PC-3 (cell line): ENCODE data around the gene PFN3. TPM values are rescaled to one million over a fixed set of nuclear protein-coding genes. Genes with fewer than 3 reads are reported as not detected.

Experiments
- ATAC-seq: fragments of 200-7000 bp; cut with Tn5 transposase; 2 replicates; pipeline ENCODE4 v1.9.1; 2020; ENCODE audit warnings: mild to moderate bottlenecking, moderate library complexity
- BruUV-seq: library from RNA; stranded (reverse); fragments of 400-500 nt; replicated peaks from 2 replicates; lab custom pipeline; 2021; lab: Mats Ljungman, UMichigan
- CTCF ChIA-PET: fragments of 300-600 bp; sonication (Branson Sonifier 250); formaldehyde crosslinking; loops from one replicate; lab custom pipeline; 2022; ENCODE audit warnings: antibody characterized with exemption; lab: Charles Lee
- POLR2A ChIA-PET: fragments of 300-600 bp; sonication (Branson Sonifier 250); formaldehyde crosslinking; loops from one replicate; lab custom pipeline; 2022; ENCODE audit warnings: antibody characterized with exemption; ENCODE audit not compliant: unreplicated experiment; lab: Charles Lee
- DNase-seq: peaks from one replicate; pipeline ENCODE4 v3.0.0-alpha.2; 2015
- H2AFZ ChIP-seq: fragments of 300-600 bp; sonication (generic); 2 replicates; pipeline ENCODE4 v1.6.0; 2016; ENCODE audit warnings: antibody characterized with exemption, low read length
- H3F3A ChIP-seq: fragments of 300-600 bp; sonication (generic); one replicate; pipeline ENCODE4 v1.6.0; 2017; ENCODE audit warnings: antibody characterized with exemption, low read length, control low read depth, mild to moderate bottlenecking; ENCODE audit not compliant: unreplicated experiment
- H3K27ac ChIP-seq: fragments of 300-600 bp; sonication (generic); 2 replicates; pipeline ENCODE4 v1.5.1; 2016; ENCODE audit warnings: mild to moderate bottlenecking, low read length
- H3K27me3 ChIP-seq: fragments of 300-600 bp; sonication (generic); 2 replicates; pipeline ENCODE4 v1.6.1; 2016; ENCODE audit warnings: low read length, mixed read lengths
- H3K36me3 ChIP-seq: fragments of 300-600 bp; sonication (generic); 2 replicates; pipeline ENCODE4 v1.6.1; 2016; ENCODE audit warnings: low read depth, mixed run types, low read length, mixed read lengths
- H3K4me1 ChIP-seq: fragments of 300-600 bp; sonication (generic); 2 replicates; pipeline ENCODE4 v1.5.1; 2016; ENCODE audit warnings: low read length; ENCODE audit not compliant: insufficient read depth
- H3K4me2 ChIP-seq: fragments of 300-600 bp; sonication (generic); 2 replicates; pipeline ENCODE4 v1.6.0; 2016; ENCODE audit warnings: low read length
- H3K4me3 ChIP-seq: fragments of 300-600 bp; sonication (generic); 2 replicates; pipeline ENCODE4 v1.5.1; 2016; ENCODE audit warnings: mild to moderate bottlenecking, low read length, mixed read lengths
- H3K79me2 ChIP-seq: fragments of 300-600 bp; sonication (generic); 2 replicates; pipeline ENCODE4 v1.6.1; 2017; ENCODE audit warnings: low read length, mixed read lengths
- H3K9ac ChIP-seq: fragments of 300-600 bp; sonication (generic); 2 replicates; pipeline ENCODE4 v1.6.0; 2016; ENCODE audit warnings: mild to moderate bottlenecking, low read length
- H3K9me2 ChIP-seq: fragments of 300-600 bp; sonication (generic); replicated peaks from 2 replicates; pipeline ENCODE4 v1.6.1; 2016; ENCODE audit warnings: mixed run types, low read length, mixed read lengths
- H3K9me3 ChIP-seq: fragments of 300-600 bp; sonication (generic); 2 replicates; pipeline ENCODE4 v1.6.1; 2016; ENCODE audit warnings: low read length, mixed read lengths
- H4K20me1 ChIP-seq: fragments of 300-600 bp; sonication (generic); 2 replicates; pipeline ENCODE4 v1.6.1; 2016; ENCODE audit warnings: low read length, mixed read lengths
- CTCF ChIP-seq: fragments of 300-600 bp; sonication (generic); conservative IDR thresholded peaks from 2 replicates; pipeline ENCODE4 v1.5.1; 2017; ENCODE audit warnings: antibody characterized with exemption, low read depth, mild to moderate bottlenecking, low read length
- EZH2 ChIP-seq: fragments of 300-600 bp; sonication (generic); IDR thresholded peaks from one replicate; pipeline ENCODE4 v1.6.1; 2017; ENCODE audit warnings: antibody characterized with exemption, mild to moderate bottlenecking, low read length; ENCODE audit not compliant: unreplicated experiment
- EZH2phosphoT487 ChIP-seq: fragments of 300-600 bp; sonication (generic); IDR thresholded peaks from 2 replicates; pipeline ENCODE4 v1.6.1; 2018; ENCODE audit warnings: mild to moderate bottlenecking, antibody characterized with exemption, low read length, borderline replicate concordance
- intact Hi-C: fragments of 100-400 bp; cut with micrococcal nuclease; formaldehyde crosslinking; loops from 2 replicates; pipeline ENCODE4 v1.9.0; 2023
- total RNA-seq: library from RNA; depleted of rRNA; stranded (reverse); fragments of >200 nt; gene quantifications from 2 replicates; pipeline ENCODE4 v1.2.3, GENCODE V29; 2014

PFN3 gene
- total RNA-seq, 1 experiment from 2014 or later = not detected

GRCh38 chr5:177447066-177447610 lies 46.7 kb upstream of the PFN3 start:
- intact Hi-C loops = loop anchor here (2.0 kb wide), 2 partner anchors 20 to 128 kb away; partner anchors contain the start of gene GRK6
- H3F3A ChIP-seq = peaks cover 7% of the 10 kb centered on the region
- peak; percentile 19 for ATAC-seq
- TF ChIP-seq CTCF = no peak
- no peak for TF ChIP-seq EZH2phosphoT487
- TF ChIP-seq EZH2 = no peak
- POLR2A ChIA-PET = interaction anchor here (1.3 kb wide), 1 partner anchor 50 kb away, joined by 5 read pairs; the partner anchor contains the start of gene PDLIM7
- peaks cover 6% of the 10 kb centered on the region; the same call in 1 of the 2 replicates for H3K36me3 ChIP-seq
- peak overlapping the region; percentile 85 for H3K27ac ChIP-seq
- peak overlapping the region; percentile 82 for H3K4me3 ChIP-seq
- peaks cover 23% of the 10 kb centered on the region for H3K4me1 ChIP-seq
- H2AFZ ChIP-seq = no peak overlapping the region
- peak overlapping the region; percentile 97 for H3K4me2 ChIP-seq
- no peaks in the 10 kb centered on the region for H3K27me3 ChIP-seq
- no peaks in the 10 kb centered on the region for H3K9me2 ChIP-seq
- CTCF ChIA-PET = interaction anchor here (0.5 to 1.6 kb wide), 7 partner anchors 10 to 311 kb away, joined by 3 to 18 read pairs (median 5); partner anchors contain the start of gene GRK6
- H3K9me3 ChIP-seq = no peaks in the 10 kb centered on the region
- BruUV-seq = no TSS peak
- peak; percentile 60 for DNase-seq
- H4K20me1 ChIP-seq = no peaks in the 10 kb centered on the region
- peaks cover 48% of the 10 kb centered on the region for H3K79me2 ChIP-seq
- peak overlapping the region; percentile 75 for H3K9ac ChIP-seq

- peak within 1 kb of the TSS; percentile 85 for H3K27ac ChIP-seq
- CTCF ChIA-PET = interaction anchor here (0.5 to 1.2 kb wide), 5 partner anchors 9 to 310 kb away, joined by 3 to 7 read pairs (median 4); partner anchors contain the start of gene GRK6
- H3K9me2 ChIP-seq = no peaks in the 10 kb centered on the region
- H3K9ac ChIP-seq = peak within 1 kb of the TSS; percentile 75
- intact Hi-C loops = loop anchor here (2.0 kb wide), 2 partner anchors 20 to 128 kb away; partner anchors contain the start of gene GRK6
- H3K79me2 ChIP-seq = peaks cover 48% of the 10 kb centered on the region
- no peaks in the 10 kb centered on the region for H3K27me3 ChIP-seq
- peaks cover 23% of the 10 kb centered on the region for H3K4me1 ChIP-seq
- H2AFZ ChIP-seq = peak within 1 kb of the TSS; percentile 53; the same call in 1 of the 2 replicates
- DNase-seq = peak; percentile 79
- H3F3A ChIP-seq = peaks cover 7% of the 10 kb centered on the region
- H3K9me3 ChIP-seq = no peaks in the 10 kb centered on the region
- TF ChIP-seq EZH2 = no peak
- TF ChIP-seq EZH2phosphoT487 = peak; percentile 77
- H3K4me2 ChIP-seq = peak within 1 kb of the TSS; percentile 97
- H3K4me3 ChIP-seq = peak within 1 kb of the TSS; percentile 82
- peaks cover 7% of the 10 kb centered on the region; the same call in 1 of the 2 replicates for H3K36me3 ChIP-seq
- POLR2A ChIA-PET = interaction anchor here (0.6 to 1.3 kb wide), 2 partner anchors 51 kb away, joined by 3 to 5 read pairs; partner anchors contain the start of gene PDLIM7
- peak; percentile 36 for ATAC-seq
- no peaks in the 10 kb centered on the region for H4K20me1 ChIP-seq
- BruUV-seq = no TSS peak
Observed at GRCh38 chr5:177446200-177447065, 46.0 kb upstream of the PFN3 start, which contains the start of gene PRR7. PRR7 (plus strand) TSS chr5:177446814; CDS start chr5:177455068, 8,254 bp downstream.

- no peaks in the 10 kb centered on the region for H3K27me3 ChIP-seq
- ChIA-PET CTCF (interaction anchor here (0.5 to 0.7 kb wide), 3 partner anchors 10 to 41 kb away, joined by 3 to 7 read pairs (median 4); partner anchors contain the start of gene GRK6), POLR2A (interaction anchor here (0.6 kb wide), 1 partner anchor 52 kb away, joined by 3 read pairs; no protein-coding TSS in a partner anchor)
- peak overlapping the region; percentile 82 for H3K4me3 ChIP-seq
- no peaks in the 10 kb centered on the region for H4K20me1 ChIP-seq
- H3K9ac ChIP-seq = peak overlapping the region; percentile 75
- H3K79me2 ChIP-seq = peaks cover 48% of the 10 kb centered on the region
- no peak for ATAC-seq
- H3F3A ChIP-seq = peaks cover 7% of the 10 kb centered on the region
- peaks cover 7% of the 10 kb centered on the region; the same call in 1 of the 2 replicates for H3K36me3 ChIP-seq
- peak overlapping the region; percentile 97 for H3K4me2 ChIP-seq
- no TSS peak for BruUV-seq
- no peak for DNase-seq
- intact Hi-C loops = loop anchor here (2.0 kb wide), 2 partner anchors 19 to 127 kb away; partner anchors contain the start of gene GRK6
- H3K9me3 ChIP-seq = no peaks in the 10 kb centered on the region
- H3K27ac ChIP-seq = peak overlapping the region; percentile 23; the same call in 1 of the 2 replicates
- no peak for TF ChIP-seq CTCF
- TF ChIP-seq EZH2phosphoT487 = no peak
- H2AFZ ChIP-seq = no peak overlapping the region
- H3K4me1 ChIP-seq = peaks cover 23% of the 10 kb centered on the region
- no peaks in the 10 kb centered on the region for H3K9me2 ChIP-seq
Observed at GRCh38 chr5:177445917-177446199, 45.4 kb upstream of the PFN3 start.
